Hepatocyte (in vitro differentiated cells): ENCODE results near the gene ICAM1. TPM values are rescaled to one million over a fixed set of nuclear protein-coding genes. Genes with fewer than 3 reads are reported as not detected.

Experiments used
- DNase-seq: peaks from one replicate; pipeline ENCODE4 v3.0.0-alpha.2; 2016; ENCODE audit warnings: low spot score
- H2AFZ ChIP-seq: fragments of 200-600 bp; sonication (generic); 2 replicates; pipeline ENCODE4 v1.6.0; 2016; ENCODE audit warnings: antibody characterized with exemption, mild to moderate bottlenecking
- H3K27ac ChIP-seq: fragments of 200-600 bp; sonication (generic); 2 replicates; pipeline ENCODE4 v1.5.1; 2016; ENCODE audit warnings: mild to moderate bottlenecking
- H3K27me3 ChIP-seq: fragments of 200-600 bp; sonication (generic); 2 replicates; pipeline ENCODE4 v1.6.1; 2016
- H3K36me3 ChIP-seq: fragments of 200-600 bp; sonication (generic); replicated peaks from 2 replicates; pipeline ENCODE4 v1.5.1; 2016; ENCODE audit warnings: low read depth; ENCODE audit not compliant: insufficient read depth
- H3K4me1 ChIP-seq: fragments of 200-600 bp; sonication (generic); 2 replicates; pipeline ENCODE4 v1.5.1; 2016; ENCODE audit warnings: mild to moderate bottlenecking, moderate library complexity; ENCODE audit not compliant: insufficient read depth
- H3K4me2 ChIP-seq: fragments of 200-600 bp; sonication (generic); 2 replicates; pipeline ENCODE4 v1.6.0; 2016
- H3K4me3 ChIP-seq: fragments of 200-600 bp; sonication (generic); 2 replicates; pipeline ENCODE4 v1.5.1; 2016; ENCODE audit warnings: mild to moderate bottlenecking
- H3K79me2 ChIP-seq: fragments of 200-600 bp; sonication (generic); 2 replicates; pipeline ENCODE4 v1.6.0; 2017; ENCODE audit warnings: mild to moderate bottlenecking
- H3K9me2 ChIP-seq: fragments of 200-600 bp; sonication (generic); replicated peaks from 2 replicates; pipeline ENCODE4 v1.6.0; 2017; ENCODE audit warnings: mild to moderate bottlenecking; ENCODE audit not compliant: insufficient read depth
- H3K9me3 ChIP-seq: fragments of 200-600 bp; sonication (generic); 2 replicates; pipeline ENCODE4 v1.5.1; 2016; ENCODE audit warnings: low read depth, mild to moderate bottlenecking
- H4K20me1 ChIP-seq: fragments of 200-600 bp; sonication (generic); 2 replicates; pipeline ENCODE4 v1.6.0; 2016; ENCODE audit warnings: mild to moderate bottlenecking; ENCODE audit not compliant: insufficient read depth, poor library complexity, severe bottlenecking
- EZH2 ChIP-seq: fragments of 200-600 bp; sonication (generic); IDR thresholded peaks from 2 replicates; pipeline ENCODE4 v1.6.1; 2016; ENCODE audit warnings: antibody characterized with exemption, mild to moderate bottlenecking, borderline replicate concordance
- EZH2phosphoT487 ChIP-seq: fragments of 200-600 bp; sonication (generic); IDR thresholded peaks from one replicate; pipeline ENCODE4 v1.6.1; 2018; ENCODE audit warnings: antibody characterized with exemption, mild to moderate bottlenecking, low read depth, moderate library complexity; ENCODE audit not compliant: unreplicated experiment, severe bottlenecking
- WGBS: methylation state at CpG from one replicate; pipeline ENCODE4 v1.1.6; 2016; ENCODE audit warnings: low lambda C conversion rate; ENCODE audit errors: missing lambda C conversion rate; 5-methylcytosine and 5-hydroxymethylcytosine counted together
- polyA plus RNA-seq: library from polyadenylated mRNA; unstranded; fragments of >200 nt; fragmentation: Nextera tagmentation; extraction: Ambion mirVana; gene quantifications from 2 replicates; pipeline ENCODE4 v1.2.1, GENCODE V29; 2016
- total RNA-seq: library from RNA; depleted of rRNA; stranded (reverse); fragments of >200 nt; gene quantifications from 2 replicates; pipeline ENCODE4 v1.2.3, GENCODE V29; 2014
- TF ChIP-seq, protein P1 (sequence below): fragments of 200-600 bp; sonication (generic); IDR thresholded peaks from 2 replicates; pipeline ENCODE4 v1.5.1; 2016; ENCODE audit warnings: antibody characterized with exemption, mild to moderate bottlenecking; ENCODE audit not compliant: poor library complexity

ICAM1 gene
- total and polyA plus RNA-seq, 2 experiments from 2014 or later = 19.6 to 19.9 TPM

DNA sequence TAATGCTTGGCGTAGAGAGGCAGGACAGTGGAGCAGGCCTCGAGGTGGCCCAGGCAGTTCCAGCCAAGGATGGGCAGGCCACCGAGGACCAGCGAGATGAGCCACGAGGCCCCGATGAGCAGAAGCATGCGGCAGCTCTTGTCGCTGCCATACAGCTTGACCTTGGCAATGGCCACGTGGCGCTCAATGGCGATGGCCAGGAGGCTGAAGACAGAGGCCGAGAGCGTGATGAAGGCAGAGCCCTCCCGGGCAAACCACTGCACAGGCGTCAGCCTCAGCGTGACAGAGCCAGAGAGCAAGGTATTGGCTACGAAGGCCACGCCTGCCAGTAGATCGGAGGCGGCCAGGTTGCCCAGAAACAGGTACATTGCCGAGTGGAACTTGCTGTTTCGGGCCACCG is 46.6 kb upstream of the ICAM1 start:
- H3K9me3 ChIP-seq = no peaks in the 10 kb centered on the region
- no peak for DNase-seq
- H3K27me3 ChIP-seq = no peaks in the 10 kb centered on the region
- peaks cover 10% of the 10 kb centered on the region for H4K20me1 ChIP-seq
- 98% methylated on average over 23 of the region's 23 CpGs for WGBS
- H3K79me2 ChIP-seq = peaks cover 55% of the 10 kb centered on the region
- H3K9me2 ChIP-seq = no peaks in the 10 kb centered on the region
- H3K4me3 ChIP-seq = no peak overlapping the region
- TF ChIP-seq EZH2phosphoT487 = no peak
- TF ChIP-seq, protein P1, sequence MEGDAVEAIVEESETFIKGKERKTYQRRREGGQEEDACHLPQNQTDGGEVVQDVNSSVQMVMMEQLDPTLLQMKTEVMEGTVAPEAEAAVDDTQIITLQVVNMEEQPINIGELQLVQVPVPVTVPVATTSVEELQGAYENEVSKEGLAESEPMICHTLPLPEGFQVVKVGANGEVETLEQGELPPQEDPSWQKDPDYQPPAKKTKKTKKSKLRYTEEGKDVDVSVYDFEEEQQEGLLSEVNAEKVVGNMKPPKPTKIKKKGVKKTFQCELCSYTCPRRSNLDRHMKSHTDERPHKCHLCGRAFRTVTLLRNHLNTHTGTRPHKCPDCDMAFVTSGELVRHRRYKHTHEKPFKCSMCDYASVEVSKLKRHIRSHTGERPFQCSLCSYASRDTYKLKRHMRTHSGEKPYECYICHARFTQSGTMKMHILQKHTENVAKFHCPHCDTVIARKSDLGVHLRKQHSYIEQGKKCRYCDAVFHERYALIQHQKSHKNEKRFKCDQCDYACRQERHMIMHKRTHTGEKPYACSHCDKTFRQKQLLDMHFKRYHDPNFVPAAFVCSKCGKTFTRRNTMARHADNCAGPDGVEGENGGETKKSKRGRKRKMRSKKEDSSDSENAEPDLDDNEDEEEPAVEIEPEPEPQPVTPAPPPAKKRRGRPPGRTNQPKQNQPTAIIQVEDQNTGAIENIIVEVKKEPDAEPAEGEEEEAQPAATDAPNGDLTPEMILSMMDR = no peak
- no peak for TF ChIP-seq EZH2
- no peak overlapping the region for H3K27ac ChIP-seq
- H3K4me1 ChIP-seq = peaks cover 10% of the 10 kb centered on the region
- no peak overlapping the region for H3K4me2 ChIP-seq
- H2AFZ ChIP-seq = no peak overlapping the region
- no peaks in the 10 kb centered on the region for H3K36me3 ChIP-seq

DNA sequence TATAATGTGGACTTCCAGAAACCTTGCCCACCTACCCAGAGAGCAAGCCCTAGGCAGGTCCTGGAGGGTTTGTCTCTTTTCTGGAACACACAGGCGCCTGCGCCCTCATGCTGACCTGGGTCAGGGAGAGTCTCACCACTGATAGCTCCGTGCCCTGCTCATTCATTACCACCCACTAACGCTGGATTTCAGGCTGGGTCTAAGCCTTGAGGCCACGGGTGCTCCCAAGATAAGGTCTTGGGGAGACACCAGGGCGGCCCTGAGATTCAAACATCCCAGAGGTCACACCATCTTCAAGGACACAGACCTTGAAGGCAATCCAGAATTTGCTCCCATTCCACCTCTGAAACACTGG is 44.9 kb upstream of the ICAM1 start:
- TF ChIP-seq EZH2 (no peak), EZH2phosphoT487 (no peak)
- TF ChIP-seq, protein P1 = no peak
- 85% methylated on average over 6 of the region's 6 CpGs for WGBS
- Histone ChIP-seq H2AFZ (no peak overlapping the region), H3K4me2 (peak overlapping the region; percentile 58), H3K27ac (peak overlapping the region; percentile 98), H3K9me2 (no peaks in the 10 kb centered on the region), H4K20me1 (peaks cover 10% of the 10 kb centered on the region), H3K27me3 (no peaks in the 10 kb centered on the region), H3K36me3 (no peaks in the 10 kb centered on the region), H3K79me2 (peaks cover 72% of the 10 kb centered on the region), H3K4me3 (no peak overlapping the region), H3K9me3 (no peaks in the 10 kb centered on the region), H3K4me1 (peaks cover 10% of the 10 kb centered on the region)
- no peak for DNase-seq

DNA sequence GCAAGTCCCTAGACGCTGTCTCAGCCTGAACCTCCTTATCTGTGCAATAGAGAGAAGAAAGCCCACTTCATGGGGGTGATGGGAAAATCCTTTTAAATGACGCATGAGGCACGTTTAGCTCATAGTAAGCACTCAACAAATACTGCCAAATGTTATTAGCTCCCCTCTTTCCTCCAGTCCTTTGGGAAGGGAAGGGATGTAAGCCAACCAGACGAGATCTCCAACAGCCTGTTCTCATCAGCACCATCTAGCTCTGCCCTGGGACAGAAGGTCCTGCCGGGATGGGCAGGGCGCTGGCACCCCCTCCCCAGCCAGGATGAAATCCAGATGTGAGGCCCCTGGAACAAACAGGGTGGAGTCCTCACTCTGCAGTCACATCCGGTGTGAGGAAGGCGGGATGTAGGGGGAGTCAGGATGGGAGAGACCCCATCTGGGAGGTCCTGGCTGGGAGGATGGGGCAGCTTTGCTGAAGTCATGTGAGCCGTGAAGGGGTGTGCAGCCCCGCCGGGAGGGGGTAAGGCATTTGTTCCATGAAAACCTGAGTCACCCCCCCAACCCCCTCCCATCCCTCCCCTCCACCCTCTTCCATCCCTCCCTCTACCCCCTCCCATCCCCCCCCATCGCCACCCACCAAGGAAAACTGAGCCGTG is 44.4 kb upstream of the ICAM1 start:
- Histone ChIP-seq H2AFZ (no peak overlapping the region), H3K4me3 (no peak overlapping the region), H3K9me2 (no peaks in the 10 kb centered on the region), H3K4me2 (peak overlapping the region; percentile 80), H4K20me1 (peaks cover 10% of the 10 kb centered on the region), H3K9me3 (no peaks in the 10 kb centered on the region), H3K27ac (peak overlapping the region; percentile 98), H3K27me3 (no peaks in the 10 kb centered on the region), H3K4me1 (peaks cover 10% of the 10 kb centered on the region), H3K79me2 (peaks cover 73% of the 10 kb centered on the region), H3K36me3 (no peaks in the 10 kb centered on the region)
- TF ChIP-seq EZH2 (no peak), EZH2phosphoT487 (no peak)
- TF ChIP-seq, protein P1 = no peak
- 51% methylated on average over 9 of the region's 13 CpGs for WGBS
- peak; percentile 86 for DNase-seq
